Measurements from ENCODE around the gene HAX1.

- TF ChIP-seq, protein P1, sequence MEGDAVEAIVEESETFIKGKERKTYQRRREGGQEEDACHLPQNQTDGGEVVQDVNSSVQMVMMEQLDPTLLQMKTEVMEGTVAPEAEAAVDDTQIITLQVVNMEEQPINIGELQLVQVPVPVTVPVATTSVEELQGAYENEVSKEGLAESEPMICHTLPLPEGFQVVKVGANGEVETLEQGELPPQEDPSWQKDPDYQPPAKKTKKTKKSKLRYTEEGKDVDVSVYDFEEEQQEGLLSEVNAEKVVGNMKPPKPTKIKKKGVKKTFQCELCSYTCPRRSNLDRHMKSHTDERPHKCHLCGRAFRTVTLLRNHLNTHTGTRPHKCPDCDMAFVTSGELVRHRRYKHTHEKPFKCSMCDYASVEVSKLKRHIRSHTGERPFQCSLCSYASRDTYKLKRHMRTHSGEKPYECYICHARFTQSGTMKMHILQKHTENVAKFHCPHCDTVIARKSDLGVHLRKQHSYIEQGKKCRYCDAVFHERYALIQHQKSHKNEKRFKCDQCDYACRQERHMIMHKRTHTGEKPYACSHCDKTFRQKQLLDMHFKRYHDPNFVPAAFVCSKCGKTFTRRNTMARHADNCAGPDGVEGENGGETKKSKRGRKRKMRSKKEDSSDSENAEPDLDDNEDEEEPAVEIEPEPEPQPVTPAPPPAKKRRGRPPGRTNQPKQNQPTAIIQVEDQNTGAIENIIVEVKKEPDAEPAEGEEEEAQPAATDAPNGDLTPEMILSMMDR (IDR thresholded peaks at IDR 0.05; ENCODE audit: low read depth, low read length): no peak
- TF ChIP-seq POLR2A (IDR thresholded peaks at IDR 0.05; ENCODE audit: extremely low read depth, insufficient read length) (no peak), MAX (IDR thresholded peaks at IDR 0.05; ENCODE audit: low read depth, low read length) (no peak), MYC (IDR thresholded peaks at IDR 0.05; ENCODE audit: low read depth, low read length) (no peak)
These were observed 32.1 kb upstream of the HAX1 start for GRCh38 chr1:154240294-154240833.

Data from NB4 (cell line).